D341Med (cell line): ENCODE measurements around the gene COL25A1.
"Not testable (repeated sequence)": the region's sequence is repeated elsewhere in the genome, so short reads cannot be mapped to it uniquely, and the experiment has no call there.

Source experiments
- DNase-seq: peaks from one replicate; pipeline ENCODE4 v3.0.0; 2012; ENCODE audit warnings: low spot score

COL25A1 gene

GRCh38 chr4:109121561-109121960 lies 180.9 kb downstream of the COL25A1 start:
- no peak for DNase-seq

DNA sequence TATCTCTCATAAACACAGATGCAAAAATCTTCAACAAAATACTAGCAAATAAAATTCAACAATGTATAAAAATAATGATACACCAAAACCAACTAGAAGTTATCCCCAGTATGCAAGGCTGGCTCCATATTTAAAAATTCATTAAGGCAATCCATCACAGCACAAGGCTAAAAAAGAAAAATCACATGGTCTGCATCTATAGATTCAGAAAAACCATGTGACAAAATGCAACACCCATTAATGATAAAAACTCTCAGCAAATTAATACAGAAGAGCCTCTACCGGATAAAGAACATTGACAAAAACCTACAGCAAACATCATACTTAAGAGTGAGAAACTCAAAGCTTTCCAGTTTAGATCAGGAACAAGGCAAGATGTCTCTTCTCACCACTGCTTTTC lies 182.6 kb downstream of the COL25A1 start:
- DNase-seq: no peak

DNA sequence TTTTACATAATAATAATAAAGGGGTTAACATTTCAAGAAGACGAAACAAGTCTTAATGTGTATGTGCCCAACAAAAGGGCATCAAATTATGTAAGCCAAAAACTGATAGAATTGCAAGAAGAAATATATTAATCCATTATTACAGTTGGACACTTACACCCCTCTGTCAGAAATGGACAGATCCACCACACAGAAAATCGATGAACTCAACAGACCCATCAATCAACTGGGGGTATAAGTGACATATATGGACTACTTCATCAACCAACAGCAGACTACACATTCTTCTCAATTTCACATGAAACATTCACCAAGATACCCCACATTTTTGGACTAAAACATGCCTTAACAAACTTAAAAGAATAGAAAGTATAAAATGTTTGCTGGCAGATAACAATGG lies 183.8 kb downstream of the COL25A1 start:
- DNase-seq: no peak

DNA sequence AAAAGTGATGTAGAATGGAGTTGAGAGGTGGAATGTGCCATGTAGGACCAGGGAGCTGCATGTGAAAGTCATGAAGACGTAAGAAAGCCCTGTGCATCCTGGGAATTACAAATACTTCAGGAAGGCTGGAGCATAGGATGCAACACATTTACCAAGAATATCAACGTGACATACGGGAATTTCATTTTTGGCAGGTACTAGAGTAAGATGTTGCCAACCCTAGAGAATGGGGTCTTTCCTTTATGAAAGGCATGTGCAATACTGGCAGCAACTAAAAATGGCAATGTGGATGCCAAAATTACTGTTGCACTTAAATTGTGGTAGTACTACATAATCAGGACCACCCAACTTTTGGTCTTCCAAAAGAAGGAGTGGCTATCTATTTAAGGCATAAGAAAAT lies 188.0 kb downstream of the COL25A1 start:
- DNase-seq: no peak

GRCh38 chr4:109113521-109113920 lies 188.9 kb downstream of the COL25A1 start:
- DNase-seq: no peak

DNA sequence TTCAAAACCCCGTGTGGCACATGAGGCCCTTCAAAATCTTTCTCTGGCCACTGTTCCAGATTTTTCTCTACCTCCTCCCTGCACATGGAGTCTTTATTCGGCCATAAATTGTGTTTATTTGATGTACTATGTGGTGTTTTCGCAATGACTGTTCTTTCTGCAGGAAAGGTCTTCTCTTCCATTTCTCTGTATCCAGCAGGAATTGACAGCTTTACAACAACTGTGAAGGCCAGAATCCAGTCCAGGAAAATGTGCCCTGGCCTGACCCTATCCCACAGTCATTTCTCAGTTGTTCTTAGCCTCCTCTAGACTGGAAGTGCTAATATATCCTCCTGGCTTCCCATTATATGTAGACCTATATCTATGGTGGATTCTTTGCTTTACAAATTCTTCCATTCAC lies 191.4 kb downstream of the COL25A1 start:
- no peak for DNase-seq

GRCh38 chr4:109108215-109108614 lies 194.2 kb downstream of the COL25A1 start:
- not testable (repeated sequence) for DNase-seq

GRCh38 chr4:109094056-109094455 lies 208.4 kb downstream of the COL25A1 start:
- no peak for DNase-seq

DNA sequence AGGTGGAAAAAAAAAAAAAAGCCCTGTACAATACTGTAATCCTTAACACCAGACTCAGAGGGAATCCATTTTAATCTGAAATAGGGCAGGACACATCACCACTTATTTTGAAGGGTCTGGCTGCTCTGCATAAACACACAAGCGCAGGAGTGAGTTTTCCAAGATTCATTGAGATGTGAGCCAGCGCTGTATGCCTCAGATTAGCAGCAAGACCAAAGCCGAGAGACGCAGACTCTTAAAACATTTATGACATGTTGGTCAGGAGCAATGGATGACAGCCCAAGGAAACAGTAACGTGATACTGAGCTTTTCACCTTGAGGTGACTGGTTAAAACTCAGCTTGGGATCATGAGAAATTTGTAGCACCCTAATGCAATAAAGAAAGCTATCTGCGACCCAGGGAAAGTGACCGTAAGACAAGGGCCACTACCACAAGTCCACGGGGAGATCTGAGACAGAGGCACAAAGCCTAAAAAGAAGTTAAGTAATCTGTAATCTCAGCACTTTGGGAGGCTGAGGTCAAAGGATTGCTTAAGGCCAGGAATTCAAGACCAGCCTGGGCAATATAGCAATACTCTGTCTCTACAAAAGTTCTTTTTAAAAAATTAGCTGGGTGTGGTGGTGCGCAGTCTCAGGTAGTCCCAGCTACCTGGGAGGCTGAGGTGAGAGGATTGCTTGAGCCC lies 210.6 kb downstream of the COL25A1 start:
- no peak for DNase-seq

DNA sequence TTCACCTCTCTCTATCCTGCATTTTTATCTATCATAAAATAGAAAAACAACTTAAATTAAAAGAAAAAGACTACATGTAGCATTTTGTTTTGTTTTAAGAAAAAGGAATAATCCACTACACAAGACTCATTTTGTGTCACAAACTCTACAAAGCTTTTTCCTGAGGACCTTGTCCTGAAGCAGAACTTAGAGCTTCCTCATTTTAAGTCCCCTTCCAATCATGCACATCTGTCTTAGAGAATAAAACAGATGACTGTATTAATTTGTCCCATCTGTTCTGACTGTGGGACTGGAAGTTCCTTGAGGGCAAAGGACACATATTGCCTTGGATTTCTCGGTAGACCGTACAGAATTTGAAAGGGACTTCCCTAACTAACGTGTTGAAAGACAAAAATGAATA lies 218.5 kb downstream of the COL25A1 start:
- DNase-seq: no peak

DNA sequence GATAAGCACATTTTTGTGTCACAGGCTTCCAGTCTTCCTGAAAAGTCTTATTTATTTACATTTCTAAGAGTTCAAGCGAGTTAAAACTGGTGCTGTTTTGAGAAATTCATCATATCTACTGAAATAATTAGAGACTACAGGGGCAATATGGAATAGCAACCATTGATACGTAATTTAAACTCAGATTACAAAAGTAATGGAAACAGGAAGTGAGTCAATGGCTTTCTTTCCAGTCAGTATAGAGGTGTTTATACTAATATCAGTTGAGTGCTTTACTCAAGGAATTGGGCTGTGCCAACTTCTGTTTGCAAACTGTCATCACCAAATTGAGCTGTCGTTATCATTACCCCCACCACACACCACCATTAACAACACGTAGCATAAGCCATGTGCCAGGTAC lies 222.7 kb downstream of the COL25A1 start:
- DNase-seq: no peak

DNA sequence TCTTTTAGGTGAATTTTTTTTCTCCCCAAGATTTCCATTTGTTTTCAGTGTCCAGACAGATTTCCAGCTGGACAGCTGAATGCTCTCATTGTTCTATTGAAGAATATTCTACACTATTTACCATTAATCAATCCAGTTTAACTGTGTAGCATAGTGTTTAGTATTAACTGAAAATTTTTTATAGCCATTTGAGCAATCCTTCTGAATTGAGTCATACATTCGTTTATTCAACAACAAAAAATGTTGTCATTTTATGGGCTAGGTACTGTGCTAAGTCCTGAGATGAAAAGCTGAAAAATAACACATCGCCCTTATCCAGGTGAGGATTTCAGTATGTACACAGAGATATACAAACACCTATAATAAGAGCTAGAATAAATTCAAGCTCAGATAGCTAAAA lies 223.3 kb downstream of the COL25A1 start:
- no peak for DNase-seq

DNA sequence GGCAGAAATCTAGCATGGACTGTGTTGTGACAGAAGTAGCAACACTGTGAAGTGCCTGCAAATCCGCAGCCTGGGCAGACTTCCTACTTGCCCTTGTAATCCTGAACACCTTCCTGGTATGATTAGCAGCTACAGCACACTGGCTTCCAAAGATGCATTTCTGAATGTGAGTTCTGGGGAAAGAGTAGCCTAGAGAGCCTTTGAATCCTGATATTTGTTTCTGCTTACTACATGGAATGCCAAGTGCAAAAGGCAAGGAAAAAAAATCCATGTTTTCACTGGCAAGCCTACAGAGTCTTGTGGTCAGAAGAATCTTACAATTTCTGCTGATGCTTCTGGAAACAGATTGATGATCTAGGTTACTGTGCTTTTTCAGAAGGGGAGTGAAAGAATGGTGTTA lies 223.7 kb downstream of the COL25A1 start:
- DNase-seq: no peak

DNA sequence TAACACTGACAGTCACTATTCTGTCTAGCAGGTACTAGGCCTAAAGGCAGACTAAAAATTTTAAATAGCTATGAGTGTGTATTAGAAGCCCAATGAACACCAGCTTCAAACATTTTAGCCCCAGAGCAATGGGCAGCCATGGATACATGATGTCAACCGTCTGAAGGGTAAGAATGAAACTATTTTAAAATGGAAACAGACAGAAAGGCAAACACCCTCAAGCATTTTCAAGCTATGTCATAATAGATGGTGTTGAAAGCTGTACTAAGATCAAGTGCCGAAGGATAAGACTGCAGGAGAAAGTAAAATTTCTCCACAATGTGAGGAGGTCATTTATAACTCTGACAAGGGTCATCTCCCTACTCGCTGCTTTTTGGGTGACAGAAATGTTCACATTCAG lies 225.0 kb downstream of the COL25A1 start:
- DNase-seq: no peak

- not testable (repeated sequence) for DNase-seq
These were observed 225.7 kb downstream of the COL25A1 start for GRCh38 chr4:109076709-109077108.

GRCh38 chr4:109075621-109076020 lies 226.8 kb downstream of the COL25A1 start:
- DNase-seq: no peak

- no peak for DNase-seq
These were observed 229.9 kb downstream of the COL25A1 start for GRCh38 chr4:109072595-109072994.

GRCh38 chr4:109070677-109071076 lies 231.8 kb downstream of the COL25A1 start:
- not testable (repeated sequence) for DNase-seq

DNA sequence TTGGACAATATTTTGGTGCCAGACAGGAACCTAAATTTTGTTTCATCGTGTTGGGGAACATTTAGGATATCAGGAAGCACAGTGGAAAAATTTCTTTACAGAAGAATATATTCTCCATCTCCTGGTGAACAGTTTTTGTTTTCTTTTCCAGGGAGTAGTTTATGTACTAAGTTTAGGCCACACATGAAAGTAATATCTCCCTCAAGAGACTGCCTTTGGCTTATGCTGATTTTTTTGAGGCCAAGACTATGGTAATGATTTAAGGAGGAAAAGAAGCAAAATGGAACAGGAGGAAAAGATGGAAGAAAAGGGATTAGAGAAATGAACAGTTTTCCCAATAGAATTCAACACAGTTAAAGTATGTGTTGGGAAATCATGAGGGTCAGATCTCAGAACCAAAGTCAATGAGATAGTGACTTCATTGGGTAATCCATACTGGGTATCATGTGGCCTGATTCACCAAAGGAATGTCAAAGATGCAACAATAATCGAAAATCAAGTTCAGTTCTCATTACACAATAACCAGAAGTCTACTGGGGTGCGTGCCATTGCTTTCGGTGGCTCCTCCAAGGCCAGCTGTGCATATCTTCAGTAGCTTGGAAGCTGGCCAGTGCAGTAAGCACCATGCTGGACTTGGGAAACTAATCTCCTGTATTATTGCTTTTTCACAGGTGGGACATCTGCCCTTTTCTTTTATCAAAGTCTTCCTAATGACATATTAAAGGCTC lies 234.8 kb downstream of the COL25A1 start:
- DNase-seq: no peak

GRCh38 chr4:109065006-109065405 lies 237.5 kb downstream of the COL25A1 start:
- DNase-seq: no peak

DNA sequence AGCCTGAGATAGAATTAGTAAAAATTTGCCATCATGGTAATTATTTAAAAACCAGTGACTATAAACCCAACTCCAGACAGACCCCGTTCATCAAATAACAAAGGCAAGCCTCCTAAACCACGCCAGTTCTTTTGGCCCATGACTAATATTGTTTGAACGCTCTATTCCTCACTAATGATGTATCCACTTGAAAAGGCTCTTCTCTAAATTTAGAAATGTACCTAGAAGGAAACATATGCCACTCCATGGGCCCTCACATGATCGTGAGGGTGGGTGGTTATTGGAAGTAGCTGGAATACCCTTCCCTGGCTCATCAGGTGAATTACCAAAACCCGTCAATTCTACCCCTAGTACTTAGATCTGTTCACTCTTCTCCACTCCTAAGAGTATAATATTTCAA lies 249.2 kb downstream of the COL25A1 start:
- DNase-seq: no peak

DNA sequence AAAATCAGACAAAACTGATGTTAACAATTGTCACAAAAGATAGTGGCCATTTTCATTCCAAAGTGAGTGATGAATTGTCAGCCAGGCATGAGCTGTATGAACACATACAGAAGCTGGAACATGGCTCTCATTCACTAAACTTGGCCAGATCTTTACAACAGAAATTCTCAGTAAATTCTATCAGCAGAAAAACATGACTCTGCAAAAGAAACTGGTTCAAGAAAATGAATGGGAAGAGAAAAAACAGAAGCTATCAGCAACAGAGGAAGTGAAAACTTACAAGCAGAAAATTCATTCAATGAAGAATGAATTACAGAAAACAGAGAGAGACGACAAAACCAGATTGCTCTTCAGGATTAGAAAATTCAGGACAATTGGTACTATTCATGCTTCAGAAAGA lies 249.6 kb downstream of the COL25A1 start:
- no peak for DNase-seq

DNA sequence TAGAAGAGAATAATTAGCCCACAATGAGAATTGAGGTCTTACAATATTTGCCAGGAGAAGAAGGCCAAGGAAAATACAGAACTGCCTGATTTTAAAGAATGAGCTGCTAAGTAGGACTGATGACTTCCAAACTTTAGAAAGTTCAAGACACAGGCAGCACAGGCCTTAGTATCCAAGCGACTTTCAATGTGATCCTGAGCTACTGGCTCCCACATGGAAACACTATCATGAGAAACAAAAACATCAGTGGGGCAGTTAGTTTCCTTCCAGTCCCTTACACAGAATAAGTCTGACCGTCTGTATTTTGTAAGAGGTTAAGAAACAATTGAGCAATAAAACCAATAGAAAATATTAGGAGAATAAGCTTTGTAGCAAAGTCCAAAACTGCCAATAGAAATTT lies 251.4 kb downstream of the COL25A1 start:
- DNase-seq: no peak

DNA sequence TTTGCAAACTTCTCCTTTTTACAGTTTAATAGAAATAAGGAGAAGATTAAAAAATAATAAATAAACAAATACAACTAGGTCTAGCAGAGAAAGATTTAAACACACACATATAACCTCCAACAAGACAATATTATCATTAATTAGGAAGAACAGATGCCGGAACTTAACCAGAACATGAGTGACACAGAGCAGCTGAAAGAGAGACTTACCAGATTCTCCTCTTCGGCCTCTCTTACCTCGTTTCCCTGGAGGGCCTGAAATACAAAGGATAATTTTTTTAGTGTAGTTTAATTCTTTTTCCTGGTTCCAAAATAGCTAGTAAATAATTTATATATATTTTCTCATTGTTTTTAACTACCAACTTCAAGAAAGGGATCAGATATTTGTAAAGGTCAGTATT lies 252.5 kb downstream of the COL25A1 start:
- DNase-seq: no peak
